Measurements from ENCODE around the gene OR4K14.

The OR4K14 gene, protein sequence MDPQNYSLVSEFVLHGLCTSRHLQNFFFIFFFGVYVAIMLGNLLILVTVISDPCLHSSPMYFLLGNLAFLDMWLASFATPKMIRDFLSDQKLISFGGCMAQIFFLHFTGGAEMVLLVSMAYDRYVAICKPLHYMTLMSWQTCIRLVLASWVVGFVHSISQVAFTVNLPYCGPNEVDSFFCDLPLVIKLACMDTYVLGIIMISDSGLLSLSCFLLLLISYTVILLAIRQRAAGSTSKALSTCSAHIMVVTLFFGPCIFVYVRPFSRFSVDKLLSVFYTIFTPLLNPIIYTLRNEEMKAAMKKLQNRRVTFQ

DNA sequence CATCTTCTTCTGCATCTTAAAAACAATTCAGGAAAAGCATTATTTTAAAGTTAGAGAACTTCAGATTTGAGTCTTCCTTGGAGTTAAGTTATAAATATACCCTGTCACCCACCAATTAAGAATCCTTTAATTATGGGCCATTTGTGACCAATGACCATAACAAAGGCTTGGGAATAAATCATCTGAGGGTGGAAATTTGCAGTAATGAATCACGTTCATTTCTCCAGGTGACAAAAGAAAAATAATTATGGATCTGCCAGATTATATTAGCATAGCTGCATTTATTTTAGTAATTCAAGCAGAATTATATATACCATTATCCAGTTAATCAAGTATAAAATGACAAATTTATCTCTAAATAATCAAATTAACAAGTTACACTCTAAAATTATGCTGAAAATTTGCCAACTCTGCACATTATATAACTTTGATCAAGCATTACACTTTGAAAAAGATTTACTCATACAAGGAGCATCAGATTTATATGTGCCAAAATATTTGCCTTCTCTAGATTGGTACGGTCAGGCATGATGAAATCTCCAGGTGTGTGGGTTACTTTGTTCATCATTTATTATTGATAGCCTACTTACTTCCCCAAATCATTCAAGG, at the start of gene OR4K14:
Gene OR4K14, minus strand, starts transcription at position 51 of the 609 bp plus-strand sequence. CDS start 4,114 bp downstream, outside the sequence.
- Histone ChIP-seq H2AFZ (ENCODE audit: low read depth, low read length) (no peak within 1 kb of the TSS), H4K20me1 (ENCODE audit: insufficient read depth, low read length) (no peaks in the 10 kb centered on the region), H3K27ac (ENCODE audit: low read length) (no peak within 1 kb of the TSS), H3K9me3 (ENCODE audit: insufficient read depth, low read length, severe bottlenecking) (no peaks in the 10 kb centered on the region), H3K4me2 (ENCODE audit: insufficient read depth, low read length) (no peak within 1 kb of the TSS), H3K36me3 (ENCODE audit: insufficient read depth, low read length) (no peaks in the 10 kb centered on the region), H3K27me3 (ENCODE audit: insufficient read depth, low read length, poor library complexity) (no peaks in the 10 kb centered on the region), H3K9ac (ENCODE audit: low read depth, low read length) (no peak within 1 kb of the TSS), H3K4me3 (ENCODE audit: low read depth in 1 of 2, low read length in 2 of 2) (no peak within 1 kb of the TSS), H3K79me2 (ENCODE audit: insufficient read depth, low read length) (no peaks in the 10 kb centered on the region), H3K4me1 (ENCODE audit: insufficient read depth, low read length) (no peaks in the 10 kb centered on the region)
- no peak for TF ChIP-seq EZH2 (IDR thresholded peaks at IDR 0.05; ENCODE audit: borderline replicate concordance, low read depth, low read length, severe bottlenecking)
- TF ChIP-seq, protein P1, sequence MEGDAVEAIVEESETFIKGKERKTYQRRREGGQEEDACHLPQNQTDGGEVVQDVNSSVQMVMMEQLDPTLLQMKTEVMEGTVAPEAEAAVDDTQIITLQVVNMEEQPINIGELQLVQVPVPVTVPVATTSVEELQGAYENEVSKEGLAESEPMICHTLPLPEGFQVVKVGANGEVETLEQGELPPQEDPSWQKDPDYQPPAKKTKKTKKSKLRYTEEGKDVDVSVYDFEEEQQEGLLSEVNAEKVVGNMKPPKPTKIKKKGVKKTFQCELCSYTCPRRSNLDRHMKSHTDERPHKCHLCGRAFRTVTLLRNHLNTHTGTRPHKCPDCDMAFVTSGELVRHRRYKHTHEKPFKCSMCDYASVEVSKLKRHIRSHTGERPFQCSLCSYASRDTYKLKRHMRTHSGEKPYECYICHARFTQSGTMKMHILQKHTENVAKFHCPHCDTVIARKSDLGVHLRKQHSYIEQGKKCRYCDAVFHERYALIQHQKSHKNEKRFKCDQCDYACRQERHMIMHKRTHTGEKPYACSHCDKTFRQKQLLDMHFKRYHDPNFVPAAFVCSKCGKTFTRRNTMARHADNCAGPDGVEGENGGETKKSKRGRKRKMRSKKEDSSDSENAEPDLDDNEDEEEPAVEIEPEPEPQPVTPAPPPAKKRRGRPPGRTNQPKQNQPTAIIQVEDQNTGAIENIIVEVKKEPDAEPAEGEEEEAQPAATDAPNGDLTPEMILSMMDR (IDR thresholded peaks at IDR 0.05; ENCODE audit: borderline replicate concordance, extremely low read depth, low read length, poor library complexity, severe bottlenecking), result no peak
- no peak for DNase-seq
- no peak for ATAC-seq (ENCODE audit: insufficient read depth, low read depth)

DNA sequence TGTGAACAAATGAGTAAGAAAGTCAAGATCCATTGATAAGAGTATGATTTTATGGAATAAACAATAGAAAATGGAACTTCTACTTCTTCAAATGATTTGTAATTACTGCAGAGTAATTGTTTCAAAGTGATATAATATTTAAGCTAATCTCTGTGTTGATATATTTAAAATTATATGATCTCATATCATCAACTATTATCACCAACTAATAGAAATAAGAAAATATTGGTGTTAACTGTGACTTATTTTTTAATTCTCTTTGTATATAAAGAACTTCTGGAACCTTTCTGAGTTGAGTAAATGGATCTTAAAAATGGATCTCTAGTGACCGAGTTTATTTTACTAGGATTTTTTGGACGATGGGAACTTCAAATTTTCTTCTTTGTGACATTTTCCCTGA, 40.6 kb upstream of the OR4K14 start, which contains the start of gene OR4L1:
Gene OR4L1, plus strand, starts transcription at position 301 of the 400 bp plus-strand sequence. Its CDS starts 0 bp downstream, at position 301.
- no peaks in the 10 kb centered on the region for H3K27me3 ChIP-seq (ENCODE audit: insufficient read depth, low read length, poor library complexity)
- H3K4me1 ChIP-seq (ENCODE audit: insufficient read depth, low read length), result no peaks in the 10 kb centered on the region
- H3K9ac ChIP-seq (ENCODE audit: low read depth, low read length), result no peak within 1 kb of the TSS
- no peak within 1 kb of the TSS for H2AFZ ChIP-seq (ENCODE audit: low read depth, low read length)
- no peak within 1 kb of the TSS for H3K4me3 ChIP-seq (ENCODE audit: low read depth in 1 of 2, low read length in 2 of 2)
- DNase-seq (no peak), ATAC-seq (ENCODE audit: insufficient read depth, low read depth) (no peak)
- no peaks in the 10 kb centered on the region for H3K79me2 ChIP-seq (ENCODE audit: insufficient read depth, low read length)
- no peak within 1 kb of the TSS for H3K27ac ChIP-seq (ENCODE audit: low read length)
- TF ChIP-seq EZH2 (IDR thresholded peaks at IDR 0.05; ENCODE audit: borderline replicate concordance, low read depth, low read length, severe bottlenecking), result no peak
- TF ChIP-seq, protein P1 (IDR thresholded peaks at IDR 0.05; ENCODE audit: borderline replicate concordance, extremely low read depth, low read length, poor library complexity, severe bottlenecking), result no peak
- no peaks in the 10 kb centered on the region for H4K20me1 ChIP-seq (ENCODE audit: insufficient read depth, low read length)
- H3K4me2 ChIP-seq (ENCODE audit: insufficient read depth, low read length), result no peak within 1 kb of the TSS
- peaks cover 3% of the 10 kb centered on the region for H3K9me3 ChIP-seq (ENCODE audit: insufficient read depth, low read length, severe bottlenecking)
- H3K36me3 ChIP-seq (ENCODE audit: insufficient read depth, low read length), result no peaks in the 10 kb centered on the region

DNA sequence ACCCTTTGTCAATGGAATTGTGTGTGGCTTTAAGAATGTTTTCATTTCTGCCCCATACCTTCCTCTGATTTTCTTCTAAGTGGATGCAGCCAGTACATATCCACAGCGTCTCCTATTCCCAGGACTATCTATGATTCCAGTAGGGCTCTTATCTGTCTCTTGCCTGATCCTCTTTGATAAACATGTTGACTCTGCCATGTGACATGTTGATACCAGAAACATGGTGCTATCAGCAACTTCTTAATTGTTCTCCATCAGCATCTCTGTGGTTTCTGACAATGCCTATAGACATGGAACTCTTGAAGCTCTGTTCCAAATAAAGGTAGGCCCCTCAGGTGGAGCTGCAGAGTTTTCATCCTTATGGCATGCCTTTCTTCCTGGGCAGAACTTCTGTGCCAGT, 29.1 kb upstream of the OR4K14 start:
- no peaks in the 10 kb centered on the region for H3K4me1 ChIP-seq (ENCODE audit: insufficient read depth, low read length)
- ATAC-seq (ENCODE audit: insufficient read depth, low read depth), result no peak
- H3K36me3 ChIP-seq (ENCODE audit: insufficient read depth, low read length), result no peaks in the 10 kb centered on the region
- H3K4me3 ChIP-seq (ENCODE audit: low read depth in 1 of 2, low read length in 2 of 2), result no peak overlapping the region
- no peak for TF ChIP-seq EZH2 (IDR thresholded peaks at IDR 0.05; ENCODE audit: borderline replicate concordance, low read depth, low read length, severe bottlenecking)
- TF ChIP-seq, protein P1 (IDR thresholded peaks at IDR 0.05; ENCODE audit: borderline replicate concordance, extremely low read depth, low read length, poor library complexity, severe bottlenecking), result no peak
- no peaks in the 10 kb centered on the region for H3K79me2 ChIP-seq (ENCODE audit: insufficient read depth, low read length)
- DNase-seq, result no peak
- no peak overlapping the region for H3K9ac ChIP-seq (ENCODE audit: low read depth, low read length)
- H4K20me1 ChIP-seq (ENCODE audit: insufficient read depth, low read length), result no peaks in the 10 kb centered on the region
- H3K9me3 ChIP-seq (ENCODE audit: insufficient read depth, low read length, severe bottlenecking), result no peaks in the 10 kb centered on the region
- H2AFZ ChIP-seq (ENCODE audit: low read depth, low read length), result no peak overlapping the region
- no peak overlapping the region for H3K4me2 ChIP-seq (ENCODE audit: insufficient read depth, low read length)
- H3K27ac ChIP-seq (ENCODE audit: low read length), result no peak overlapping the region
- no peaks in the 10 kb centered on the region for H3K27me3 ChIP-seq (ENCODE audit: insufficient read depth, low read length, poor library complexity)

Data from DND-41 (cell line).